ENCODE measurements around the gene BTF3L4. TPM values are rescaled to one million over a fixed set of nuclear protein-coding genes. Genes with fewer than 3 reads are reported as not detected.

Gene BTF3L4
- total RNA-seq, 2 donors from 2014 or later = 30.9 to 38.9 TPM

- H3K4me3 ChIP-seq = no peak overlapping the region
- DNase-seq (ENCODE audit: low spot score) (no peak), ATAC-seq (ENCODE audit: insufficient number of reproducible peaks, low FRiP score, low read depth) (peak; percentile 17)
- H3K27me3 ChIP-seq (replicated peaks; ENCODE audit: insufficient read depth) = no peaks in the 10 kb centered on the region
- H3K4me1 ChIP-seq (ENCODE audit: control insufficient read depth in 1 of 2, low read depth in 2 of 2) = peaks cover 20 to 42% of the 10 kb centered on the region in 2 donors
- H3K27ac ChIP-seq = peak overlapping the region; percentile 38 to 96
- no peaks in the 10 kb centered on the region for H3K36me3 ChIP-seq
- TF ChIP-seq CTCF (IDR thresholded peaks at IDR 0.05) = no peak
- H3K9me3 ChIP-seq = no peaks in the 10 kb centered on the region
These were observed 83.9 kb downstream of the BTF3L4 start for GRCh38 chr1:52139817-52140540.

Other genes starting within 250 kb of the BTF3L4 start
- gene NRDC, start 177.6 kb upstream of the BTF3L4 start, total RNA-seq = 10 to 100 TPM; 49.7 to 94.2 TPM
- gene RAB3B, start 65.6 kb upstream of the BTF3L4 start, total RNA-seq = not detected
- gene KTI12, start 22.5 kb upstream of the BTF3L4 start, total RNA-seq = 10 to 100 TPM in 1 of 2 donors, 1 to 10 TPM in 1; 5.4 to 16.2 TPM
- gene TXNDC12, start 1.1 kb upstream of the BTF3L4 start, total RNA-seq = 10 to 100 TPM; 22.3 to 53.8 TPM
- 10 to 100 TPM; 29.6 to 45.9 TPM for gene ZFYVE9, start 85.8 kb downstream of the BTF3L4 start, total RNA-seq

Data from thoracic aorta (tissue), 2 donors.